CD4-positive, alpha-beta T cell treated with Interleukin-6 at 100 ng/mL for 8 hours (primary cell): Measurements from ENCODE around the gene ADH1B.
"Not testable (repeated sequence)": the region's sequence is repeated elsewhere in the genome, so short reads cannot be mapped to it uniquely, and the experiment has no call there.

Source experiments
- DNase-seq: peaks from one replicate; pipeline ENCODE4 v3.0.0-alpha.2; 2020; ENCODE audit warnings: mixed read lengths, low spot score

The ADH1B gene

GRCh38 chr4:99321241-99322191 lies at the start of gene ADH1B:
Gene ADH1B (minus strand): TSS chr4:99321401. CDS start chr4:99321331, 70 bp downstream.
- no peak for DNase-seq

DNA sequence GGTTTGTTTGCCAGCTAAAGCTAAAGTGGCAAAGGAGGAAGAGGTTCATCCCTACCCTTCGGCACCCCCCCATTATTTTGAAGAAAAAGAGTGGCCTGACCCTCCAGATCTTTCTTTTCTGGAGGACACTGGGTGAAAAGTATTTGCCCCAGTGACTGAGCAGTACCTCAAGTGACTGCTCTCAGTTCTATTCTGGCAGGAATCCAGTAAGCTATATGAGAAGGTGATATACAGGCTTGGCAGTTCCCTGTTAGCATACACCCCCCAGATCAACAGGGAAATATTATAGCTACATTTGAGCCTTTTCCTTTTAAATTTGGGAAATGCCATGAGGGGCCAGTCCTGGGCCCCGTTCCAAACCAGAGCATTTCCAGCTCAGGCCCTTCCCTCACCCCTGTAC lies 46.6 kb upstream of the ADH1B start:
- DNase-seq, result not testable (repeated sequence)

- DNase-seq, result no peak
These were observed 45.3 kb upstream of the ADH1B start for GRCh38 chr4:99366491-99366890.

GRCh38 chr4:99362768-99363167 lies 41.6 kb upstream of the ADH1B start:
- no peak for DNase-seq

DNA sequence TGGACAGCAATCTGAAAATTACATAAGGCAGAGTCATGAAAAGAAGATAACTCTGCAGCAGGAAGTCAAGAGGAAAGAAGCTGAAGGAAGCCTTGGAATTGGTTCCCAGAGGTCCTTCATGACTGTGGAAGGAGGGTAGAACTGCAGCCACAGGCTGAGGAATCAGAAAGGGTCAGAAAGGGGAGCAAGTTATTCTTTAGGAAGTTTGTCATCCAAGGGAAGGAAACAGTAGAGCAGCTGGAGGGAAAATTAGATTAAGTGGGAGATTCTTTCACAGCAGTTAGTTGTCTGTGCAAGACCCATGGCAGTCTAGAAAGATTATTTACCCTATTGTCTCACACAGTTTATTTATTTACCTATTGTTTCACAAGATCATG lies 40.7 kb upstream of the ADH1B start:
- DNase-seq, result no peak

DNA sequence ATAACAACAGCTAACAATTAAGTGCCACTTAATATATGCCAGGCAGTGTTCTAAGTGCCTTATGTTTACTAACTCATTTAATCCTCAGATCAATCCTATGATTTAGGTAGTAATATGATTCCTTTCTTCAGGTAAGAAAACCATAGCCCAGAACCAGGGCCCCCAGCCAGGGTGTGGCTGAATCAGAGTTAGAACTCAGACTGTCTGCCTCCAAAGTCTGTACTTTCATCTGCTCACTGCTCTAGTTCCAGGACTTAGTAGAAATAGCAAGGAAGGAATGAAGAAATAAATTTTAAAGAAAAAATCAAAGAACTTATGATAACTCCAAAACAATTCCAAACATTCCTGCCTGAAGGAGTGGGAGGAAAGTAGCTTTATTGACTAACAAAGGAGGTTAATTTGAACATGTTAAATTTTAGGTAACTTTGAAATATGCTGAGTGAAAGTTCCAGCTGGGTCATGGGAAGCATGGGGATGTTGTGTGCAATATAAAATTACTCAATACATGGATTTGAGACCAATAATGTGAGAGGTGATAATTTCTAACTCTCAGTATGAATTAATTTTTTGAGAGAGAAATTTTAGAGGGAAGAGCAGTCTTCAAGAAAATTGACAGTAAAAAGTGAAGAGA lies 40.2 kb upstream of the ADH1B start:
- no peak for DNase-seq

DNA sequence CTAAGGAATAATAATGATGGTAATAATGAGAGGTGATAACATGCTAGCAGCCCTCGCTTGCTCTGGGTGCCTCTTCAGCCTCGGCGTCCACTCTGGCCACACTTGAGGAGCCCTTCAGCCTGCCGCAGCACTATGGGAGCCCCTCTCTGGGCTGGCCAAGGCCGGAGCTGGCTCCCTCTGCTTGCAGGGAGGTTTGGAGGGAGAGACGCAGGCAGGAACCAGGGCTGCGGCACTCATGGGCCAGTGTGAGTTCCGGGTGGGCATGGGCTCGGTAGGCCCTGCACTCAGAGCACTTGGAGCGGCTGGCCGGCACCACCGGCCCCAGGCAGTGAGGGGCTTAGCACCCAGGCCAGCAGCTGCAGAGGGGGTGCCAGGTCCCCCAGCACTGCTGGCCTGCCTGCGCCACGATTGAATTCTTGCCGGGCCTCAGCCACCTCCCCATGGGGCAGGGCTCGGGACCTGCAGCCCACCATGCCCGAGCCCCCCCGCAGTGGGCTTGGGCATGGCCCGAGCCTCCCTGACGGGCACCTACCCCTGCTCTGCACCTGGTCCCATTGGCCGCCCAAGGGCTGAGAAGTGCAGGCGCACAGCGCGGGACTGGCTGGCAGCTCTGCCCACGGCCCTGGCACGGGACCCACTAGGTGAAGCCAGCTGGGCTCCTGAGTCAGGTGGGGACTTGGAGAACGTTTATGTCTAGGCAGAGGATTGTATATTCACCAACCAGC lies 38.4 kb upstream of the ADH1B start:
- DNase-seq, result no peak

- no peak for DNase-seq
These were observed 36.7 kb upstream of the ADH1B start for GRCh38 chr4:99357948-99358347.

DNA sequence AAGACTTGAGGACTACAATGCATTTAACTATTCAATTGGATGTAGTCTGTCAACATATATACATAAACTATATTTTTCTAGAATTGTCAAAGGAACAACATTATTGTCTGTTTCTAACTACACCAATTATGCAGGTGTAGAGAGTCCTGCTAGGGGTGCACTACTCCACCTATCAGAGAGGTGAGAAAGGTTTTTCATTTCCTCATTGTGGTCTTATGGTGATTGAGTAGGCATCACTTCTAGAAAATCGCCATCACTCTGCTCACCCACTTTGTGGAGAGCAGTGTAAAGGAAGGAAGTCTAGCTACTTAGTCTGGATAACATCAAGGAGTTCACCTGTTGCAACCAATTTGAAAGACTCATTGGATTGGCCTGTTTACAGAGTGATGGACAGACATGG lies 35.8 kb upstream of the ADH1B start:
- no peak for DNase-seq

- DNase-seq, result not testable (repeated sequence)
These were observed 34.9 kb upstream of the ADH1B start for GRCh38 chr4:99356149-99356548.

DNA sequence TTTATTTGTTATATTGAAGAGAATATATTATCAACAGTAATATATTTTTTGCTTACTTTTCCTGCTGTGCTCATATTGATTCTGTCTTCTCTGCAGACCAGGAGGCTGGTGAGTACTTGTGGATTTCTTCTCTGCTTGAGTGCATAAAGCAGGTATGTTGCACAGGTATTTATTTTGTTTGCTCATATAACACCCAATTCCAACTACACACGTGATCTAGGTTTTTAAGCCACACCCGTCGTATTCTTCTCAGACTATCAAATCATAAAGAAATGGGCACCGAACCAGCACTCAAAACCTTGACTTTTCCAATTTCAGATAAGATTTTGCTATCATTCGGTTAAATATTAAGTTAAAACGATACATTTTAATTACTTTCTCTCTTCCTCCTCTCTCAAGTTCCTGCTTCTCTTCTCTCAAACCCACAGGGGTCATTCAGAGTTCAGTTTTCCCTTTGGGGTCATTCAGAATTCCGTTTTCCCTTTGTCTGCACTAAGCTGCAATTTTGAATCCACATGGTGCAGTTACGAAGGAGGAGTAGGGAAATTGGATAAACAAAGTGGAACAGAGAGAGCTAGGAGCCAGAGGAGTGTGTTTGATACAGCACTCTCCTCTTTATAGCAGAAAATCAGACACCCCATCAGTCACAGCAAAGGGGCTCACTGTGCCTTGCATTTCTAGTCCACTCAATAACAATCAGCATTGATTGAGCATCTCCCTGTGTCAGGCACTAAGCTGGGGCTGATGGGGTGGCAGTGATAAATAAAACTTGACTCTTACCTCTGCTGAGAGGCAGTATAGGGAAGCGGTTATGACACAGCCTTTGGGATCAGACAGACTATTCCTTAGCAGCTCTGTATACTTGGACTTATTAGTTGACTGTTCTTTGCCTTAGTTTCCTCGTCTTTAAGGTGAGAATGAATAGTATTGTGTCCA lies 31.7 kb upstream of the ADH1B start, which contains the start of gene ADH1C:
Gene ADH1C, minus strand, starts transcription at position 145 of the 936 bp plus-strand sequence. Its CDS starts 71 bp downstream, at position 74.
- no peak for DNase-seq

GRCh38 chr4:99351487-99351886 lies 30.3 kb upstream of the ADH1B start:
- no peak for DNase-seq

GRCh38 chr4:99349338-99349737 lies 28.1 kb upstream of the ADH1B start:
- DNase-seq, result no peak

DNA sequence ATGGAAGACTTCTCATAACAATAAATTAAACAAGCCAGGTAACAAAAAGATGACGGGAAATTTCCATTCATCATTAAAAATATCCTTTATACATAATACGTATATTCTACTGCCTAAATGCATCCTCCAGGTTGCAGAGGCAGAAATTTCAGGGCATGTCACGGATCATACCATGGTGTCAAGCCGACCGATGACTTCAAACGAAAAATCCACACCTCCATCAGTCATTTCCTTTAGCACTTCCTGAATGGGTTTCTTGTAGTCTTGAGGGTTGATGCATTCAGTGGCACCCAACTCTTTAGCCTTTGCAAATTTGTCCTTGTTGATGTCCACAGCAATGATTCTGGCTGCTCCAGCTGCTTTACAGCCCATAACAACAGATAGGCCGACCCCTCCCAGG lies 21.4 kb upstream of the ADH1B start:
- not testable (repeated sequence) for DNase-seq

DNA sequence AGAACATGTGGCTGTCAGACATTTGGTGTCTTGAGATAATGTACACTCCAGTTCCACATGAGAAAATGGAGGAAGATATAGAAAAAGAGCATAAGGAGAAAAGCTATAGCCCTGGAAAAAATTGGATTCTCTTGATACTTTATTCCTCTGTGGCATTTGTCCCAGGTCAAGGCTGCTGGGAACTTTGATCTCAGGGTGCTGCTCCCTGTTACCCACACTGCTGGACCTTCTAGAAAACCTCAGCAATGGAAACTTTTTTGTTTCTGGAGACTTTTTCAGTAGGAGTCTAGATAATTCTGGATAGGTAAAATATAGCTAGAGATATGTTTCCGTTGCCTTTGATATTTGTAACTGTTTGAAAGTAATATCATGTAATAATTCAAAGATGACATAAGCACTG lies 20.2 kb upstream of the ADH1B start:
- DNase-seq, result no peak

GRCh38 chr4:99339172-99339571 lies 18.0 kb upstream of the ADH1B start:
- DNase-seq, result no peak

GRCh38 chr4:99336553-99336952 lies 15.4 kb upstream of the ADH1B start:
- no peak for DNase-seq

DNA sequence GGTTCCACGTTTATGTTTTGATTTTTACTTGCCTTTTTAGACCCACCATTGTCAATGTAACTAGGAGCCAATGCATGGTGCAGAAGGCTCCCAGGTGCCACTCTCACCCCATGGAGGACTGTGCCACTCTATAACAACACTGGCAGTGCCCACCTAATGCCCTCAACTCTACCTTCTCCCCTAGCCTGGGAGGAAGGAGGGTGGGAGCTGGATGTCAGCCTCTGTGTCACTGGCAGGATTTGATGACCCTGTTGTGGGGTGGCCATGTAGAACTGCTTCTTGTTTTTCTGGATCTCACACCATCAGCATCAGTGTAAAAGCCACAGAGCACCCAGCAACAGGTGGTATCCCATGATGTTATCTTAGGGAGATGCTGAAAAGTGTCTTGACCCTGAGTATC lies 13.7 kb upstream of the ADH1B start:
- no peak for DNase-seq

DNA sequence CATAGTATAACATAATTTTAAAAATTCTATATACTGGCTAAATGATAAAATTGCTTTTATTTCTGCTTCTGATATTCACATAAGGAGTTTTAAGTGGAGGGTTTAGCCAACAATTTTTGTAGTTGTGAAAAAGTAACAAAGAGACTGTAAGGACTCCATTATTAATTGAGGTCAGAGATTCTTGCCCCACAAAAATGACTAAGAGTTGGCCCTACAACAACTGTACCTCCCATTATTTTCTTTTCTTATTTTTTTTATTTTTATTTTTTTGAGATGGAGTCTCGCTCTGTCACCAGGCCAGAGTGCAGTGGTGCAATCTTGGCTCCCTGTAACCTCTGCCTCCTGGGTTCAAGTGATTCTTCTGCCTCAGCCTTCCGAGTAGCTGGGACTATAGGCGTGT lies 9.4 kb upstream of the ADH1B start:
- no peak for DNase-seq

- DNase-seq, result no peak
These were observed 8.7 kb upstream of the ADH1B start for GRCh38 chr4:99329876-99330275.

DNA sequence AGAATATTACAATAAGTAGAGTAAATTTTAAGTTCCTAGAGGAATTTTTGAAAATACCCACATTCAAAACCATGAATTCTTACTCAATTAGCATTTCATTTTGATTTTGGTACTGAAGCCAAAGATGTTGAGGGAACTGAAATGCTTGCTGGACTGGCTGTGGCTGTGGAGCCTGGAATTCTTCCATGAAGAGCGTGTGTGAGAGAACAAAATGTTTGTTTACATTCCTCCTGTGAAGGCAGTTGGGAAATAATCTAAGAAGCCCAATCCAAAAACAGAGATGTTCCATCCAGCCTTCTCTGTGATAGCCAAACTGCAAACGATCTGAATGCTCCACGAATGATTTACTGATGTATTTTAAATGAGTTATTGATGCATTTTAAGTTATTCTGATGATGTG lies 3.8 kb upstream of the ADH1B start:
- DNase-seq, result no peak

- DNase-seq, result no peak
These were observed 3.2 kb upstream of the ADH1B start for GRCh38 chr4:99324361-99324760.
